Activated T-cell treated with anti-CD3 and anti-CD28 coated beads for 4 hours (primary cell): ENCODE data around the gene CDC37.

ENCODE experiments used
- DNase-seq: peaks from one replicate; pipeline ENCODE4 v3.0.0-alpha.2; 2020

The CDC37 gene

GRCh38 chr19:10403137-10404021 is at the start of gene CDC37:
Gene CDC37, minus strand, starts transcription at chr19:10403542. Its CDS starts 63 bp downstream, at chr19:10403479.
- DNase-seq: peak; percentile 98

- no peak for DNase-seq
Observed at GRCh38 chr19:10450853-10451609, 47.7 kb upstream of the CDC37 start.

GRCh38 chr19:10450191-10450852 is 47.0 kb upstream of the CDC37 start:
- no peak for DNase-seq

- DNase-seq: no peak
Observed at GRCh38 chr19:10449037-10449436, 45.7 kb upstream of the CDC37 start.

- DNase-seq: no peak
Observed at GRCh38 chr19:10442698-10443097, 39.4 kb upstream of the CDC37 start.

GRCh38 chr19:10439588-10439987 is 36.2 kb upstream of the CDC37 start:
- no peak for DNase-seq

- DNase-seq: no peak
Observed at GRCh38 chr19:10433131-10433536, 29.8 kb upstream of the CDC37 start.

- DNase-seq: no peak
Observed at GRCh38 chr19:10432736-10433130, 29.4 kb upstream of the CDC37 start.

- DNase-seq: peak; percentile 40
Observed at GRCh38 chr19:10431943-10432735, 28.8 kb upstream of the CDC37 start.

GRCh38 chr19:10431254-10431942 is 28.1 kb upstream of the CDC37 start:
- DNase-seq: no peak

GRCh38 chr19:10430505-10431253 is 27.3 kb upstream of the CDC37 start:
- no peak for DNase-seq

- DNase-seq: no peak
Observed at GRCh38 chr19:10428996-10429381, 25.6 kb upstream of the CDC37 start.

GRCh38 chr19:10427169-10427568 is 23.8 kb upstream of the CDC37 start:
- DNase-seq: no peak

GRCh38 chr19:10424011-10424637 is 20.8 kb upstream of the CDC37 start:
- DNase-seq: no peak

GRCh38 chr19:10422846-10423245 is 19.5 kb upstream of the CDC37 start:
- no peak for DNase-seq

- DNase-seq: no peak
Observed at GRCh38 chr19:10422046-10422461, 18.7 kb upstream of the CDC37 start.

- DNase-seq: no peak
Observed at GRCh38 chr19:10421240-10422045, 18.1 kb upstream of the CDC37 start.

GRCh38 chr19:10420444-10421239 is 17.3 kb upstream of the CDC37 start, which contains the start of gene PDE4A:
Gene PDE4A, plus strand, starts transcription at chr19:10420538. Its CDS starts 227 bp downstream, at chr19:10420765.
- peak; percentile 45 for DNase-seq
